ENCODE results near the gene ABCA2.

ABCA2 gene

DNA sequence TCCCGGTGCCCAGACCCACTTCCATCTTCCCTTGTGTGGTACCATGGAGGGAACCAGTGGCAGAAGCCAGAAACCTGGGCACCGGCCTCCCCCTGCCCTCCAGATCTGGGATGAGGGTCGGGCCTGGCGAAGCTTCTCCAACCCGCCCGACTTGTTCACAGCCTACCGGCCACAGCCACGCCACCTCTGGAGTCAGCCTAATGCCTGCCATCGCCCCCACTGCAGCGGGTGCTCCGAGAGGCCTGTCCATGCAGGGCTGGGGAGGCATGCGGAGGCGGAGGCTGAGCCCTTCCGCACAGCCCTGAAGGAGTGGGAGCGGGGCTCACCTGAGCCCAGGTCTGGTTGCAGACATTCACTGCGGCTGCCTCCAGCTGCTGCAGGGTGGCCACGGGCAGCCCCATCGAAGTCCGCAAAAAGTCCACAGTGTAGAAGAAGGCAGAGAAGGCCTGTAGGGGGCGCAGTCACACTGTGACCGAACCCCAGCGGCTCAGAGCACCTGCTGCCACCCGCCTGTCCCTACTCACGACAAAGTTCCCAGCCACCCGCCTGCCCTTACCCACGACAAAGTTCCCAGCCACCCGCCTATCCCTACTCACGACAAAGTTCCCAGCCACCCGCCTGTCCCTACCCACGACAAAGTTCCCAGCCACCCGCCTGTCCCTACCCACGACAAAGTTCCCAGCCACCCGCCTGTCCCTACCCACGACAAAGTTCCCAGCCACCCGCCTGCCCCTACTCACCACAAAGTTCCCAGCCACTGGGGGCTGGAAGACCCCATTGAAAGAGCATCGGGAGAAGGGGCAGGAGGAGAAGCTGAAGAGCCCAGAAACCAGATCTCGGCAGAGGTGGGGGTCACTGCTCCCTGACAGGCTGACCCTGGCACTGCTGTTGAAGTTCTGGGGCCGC lies 21.8 kb upstream of the ABCA2 start:
- TF ChIP-seq BACH2 (CRISPR knock-in tag; IDR thresholded peaks at IDR 0.05; ENCODE audit: borderline replicate concordance) (no peak), TOX (CRISPR knock-in tag; IDR thresholded peaks at IDR 0.05; ENCODE audit: borderline replicate concordance) (no peak), GLIS3 (CRISPR knock-in tag; IDR thresholded peaks at IDR 0.05) (no peak), ISL1 (CRISPR knock-in tag; IDR thresholded peaks at IDR 0.05) (no peak), ZFP30 (CRISPR knock-in tag; IDR thresholded peaks at IDR 0.05) (no peak), SNAI2 (CRISPR knock-in tag; IDR thresholded peaks at IDR 0.05) (no peak), PPARA (CRISPR knock-in tag; IDR thresholded peaks at IDR 0.05; ENCODE audit: borderline replicate concordance) (no peak), TSHZ2 (CRISPR knock-in tag; IDR thresholded peaks at IDR 0.05) (no peak), ZNF8 (CRISPR knock-in tag; IDR thresholded peaks at IDR 0.05) (no peak), CSDC2 (CRISPR knock-in tag; IDR thresholded peaks at IDR 0.05) (no peak), ZC3H10 (CRISPR knock-in tag; IDR thresholded peaks at IDR 0.05) (no peak), ZNF70 (CRISPR knock-in tag; IDR thresholded peaks at IDR 0.05) (no peak), ZFP3 (CRISPR knock-in tag; IDR thresholded peaks at IDR 0.05) (no peak), OSR1 (CRISPR knock-in tag; IDR thresholded peaks at IDR 0.05) (no peak), ARNTL (CRISPR knock-in tag; IDR thresholded peaks at IDR 0.05; ENCODE audit: borderline replicate concordance, low read depth) (no peak), TCF4 (CRISPR knock-in tag; IDR thresholded peaks at IDR 0.05; ENCODE audit: borderline replicate concordance) (no peak)
- TF ChIP-seq, protein P1, sequence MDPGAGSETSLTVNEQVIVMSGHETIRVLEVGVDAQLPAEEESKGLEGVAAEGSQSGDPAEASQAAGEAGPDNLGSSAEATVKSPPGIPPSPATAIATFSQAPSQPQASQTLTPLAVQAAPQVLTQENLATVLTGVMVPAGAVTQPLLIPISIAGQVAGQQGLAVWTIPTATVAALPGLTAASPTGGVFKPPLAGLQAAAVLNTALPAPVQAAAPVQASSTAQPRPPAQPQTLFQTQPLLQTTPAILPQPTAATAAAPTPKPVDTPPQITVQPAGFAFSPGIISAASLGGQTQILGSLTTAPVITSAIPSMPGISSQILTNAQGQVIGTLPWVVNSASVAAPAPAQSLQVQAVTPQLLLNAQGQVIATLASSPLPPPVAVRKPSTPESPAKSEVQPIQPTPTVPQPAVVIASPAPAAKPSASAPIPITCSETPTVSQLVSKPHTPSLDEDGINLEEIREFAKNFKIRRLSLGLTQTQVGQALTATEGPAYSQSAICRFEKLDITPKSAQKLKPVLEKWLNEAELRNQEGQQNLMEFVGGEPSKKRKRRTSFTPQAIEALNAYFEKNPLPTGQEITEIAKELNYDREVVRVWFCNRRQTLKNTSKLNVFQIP (CRISPR knock-in tag; IDR thresholded peaks at IDR 0.05; ENCODE audit: borderline replicate concordance, low read depth), result no peak
- TF ChIP-seq, protein P2, sequence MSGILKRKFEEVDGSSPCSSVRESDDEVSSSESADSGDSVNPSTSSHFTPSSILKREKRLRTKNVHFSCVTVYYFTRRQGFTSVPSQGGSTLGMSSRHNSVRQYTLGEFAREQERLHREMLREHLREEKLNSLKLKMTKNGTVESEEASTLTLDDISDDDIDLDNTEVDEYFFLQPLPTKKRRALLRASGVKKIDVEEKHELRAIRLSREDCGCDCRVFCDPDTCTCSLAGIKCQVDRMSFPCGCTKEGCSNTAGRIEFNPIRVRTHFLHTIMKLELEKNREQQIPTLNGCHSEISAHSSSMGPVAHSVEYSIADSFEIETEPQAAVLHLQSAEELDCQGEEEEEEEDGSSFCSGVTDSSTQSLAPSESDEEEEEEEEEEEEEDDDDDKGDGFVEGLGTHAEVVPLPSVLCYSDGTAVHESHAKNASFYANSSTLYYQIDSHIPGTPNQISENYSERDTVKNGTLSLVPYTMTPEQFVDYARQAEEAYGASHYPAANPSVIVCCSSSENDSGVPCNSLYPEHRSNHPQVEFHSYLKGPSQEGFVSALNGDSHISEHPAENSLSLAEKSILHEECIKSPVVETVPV (CRISPR knock-in tag; IDR thresholded peaks at IDR 0.05), result no peak
- TF ChIP-seq, protein P3, sequence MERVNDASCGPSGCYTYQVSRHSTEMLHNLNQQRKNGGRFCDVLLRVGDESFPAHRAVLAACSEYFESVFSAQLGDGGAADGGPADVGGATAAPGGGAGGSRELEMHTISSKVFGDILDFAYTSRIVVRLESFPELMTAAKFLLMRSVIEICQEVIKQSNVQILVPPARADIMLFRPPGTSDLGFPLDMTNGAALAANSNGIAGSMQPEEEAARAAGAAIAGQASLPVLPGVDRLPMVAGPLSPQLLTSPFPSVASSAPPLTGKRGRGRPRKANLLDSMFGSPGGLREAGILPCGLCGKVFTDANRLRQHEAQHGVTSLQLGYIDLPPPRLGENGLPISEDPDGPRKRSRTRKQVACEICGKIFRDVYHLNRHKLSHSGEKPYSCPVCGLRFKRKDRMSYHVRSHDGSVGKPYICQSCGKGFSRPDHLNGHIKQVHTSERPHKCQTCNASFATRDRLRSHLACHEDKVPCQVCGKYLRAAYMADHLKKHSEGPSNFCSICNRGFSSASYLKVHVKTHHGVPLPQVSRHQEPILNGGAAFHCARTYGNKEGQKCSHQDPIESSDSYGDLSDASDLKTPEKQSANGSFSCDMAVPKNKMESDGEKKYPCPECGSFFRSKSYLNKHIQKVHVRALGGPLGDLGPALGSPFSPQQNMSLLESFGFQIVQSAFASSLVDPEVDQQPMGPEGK (CRISPR knock-in tag; IDR thresholded peaks at IDR 0.05; ENCODE audit: borderline replicate concordance), result no peak
- ATAC-seq, result peak; percentile 74

GRCh38 chr9:137048655-137049543 lies 20.9 kb upstream of the ABCA2 start:
- no peak for ATAC-seq
- TF ChIP-seq, protein P4, sequence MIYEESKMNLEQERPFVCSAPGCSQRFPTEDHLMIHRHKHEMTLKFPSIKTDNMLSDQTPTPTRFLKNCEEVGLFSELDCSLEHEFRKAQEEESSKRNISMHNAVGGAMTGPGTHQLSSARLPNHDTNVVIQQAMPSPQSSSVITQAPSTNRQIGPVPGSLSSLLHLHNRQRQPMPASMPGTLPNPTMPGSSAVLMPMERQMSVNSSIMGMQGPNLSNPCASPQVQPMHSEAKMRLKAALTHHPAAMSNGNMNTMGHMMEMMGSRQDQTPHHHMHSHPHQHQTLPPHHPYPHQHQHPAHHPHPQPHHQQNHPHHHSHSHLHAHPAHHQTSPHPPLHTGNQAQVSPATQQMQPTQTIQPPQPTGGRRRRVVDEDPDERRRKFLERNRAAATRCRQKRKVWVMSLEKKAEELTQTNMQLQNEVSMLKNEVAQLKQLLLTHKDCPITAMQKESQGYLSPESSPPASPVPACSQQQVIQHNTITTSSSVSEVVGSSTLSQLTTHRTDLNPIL (CRISPR knock-in tag; IDR thresholded peaks at IDR 0.05; ENCODE audit: low read depth), result no peak
- TF ChIP-seq PPARA (CRISPR knock-in tag; IDR thresholded peaks at IDR 0.05; ENCODE audit: borderline replicate concordance) (no peak), GLIS3 (CRISPR knock-in tag; IDR thresholded peaks at IDR 0.05) (no peak), ARNTL (CRISPR knock-in tag; IDR thresholded peaks at IDR 0.05; ENCODE audit: borderline replicate concordance, low read depth) (no peak), OSR1 (CRISPR knock-in tag; IDR thresholded peaks at IDR 0.05) (no peak), ZFP30 (CRISPR knock-in tag; IDR thresholded peaks at IDR 0.05) (no peak), SNAI2 (CRISPR knock-in tag; IDR thresholded peaks at IDR 0.05) (no peak), ISL1 (CRISPR knock-in tag; IDR thresholded peaks at IDR 0.05) (no peak), ZNF565 (CRISPR knock-in tag; conservative IDR thresholded peaks at IDR 0.05; ENCODE audit: low read depth) (no peak), ZNF70 (CRISPR knock-in tag; IDR thresholded peaks at IDR 0.05) (no peak), TOX (CRISPR knock-in tag; IDR thresholded peaks at IDR 0.05; ENCODE audit: borderline replicate concordance) (no peak), CSDC2 (CRISPR knock-in tag; IDR thresholded peaks at IDR 0.05) (no peak), BACH2 (CRISPR knock-in tag; IDR thresholded peaks at IDR 0.05; ENCODE audit: borderline replicate concordance) (no peak)
- TF ChIP-seq, protein P1 (CRISPR knock-in tag; IDR thresholded peaks at IDR 0.05; ENCODE audit: borderline replicate concordance, low read depth), result no peak
- TF ChIP-seq, protein P2 (CRISPR knock-in tag; IDR thresholded peaks at IDR 0.05), result no peak

Data from SK-N-SH treated with all-trans-retinoic acid at 6 μM for 48 hours (cell line).